IMR-90 (cell line): ENCODE results near the gene RBM8A. TPM values are rescaled to one million over a fixed set of nuclear protein-coding genes. Genes with fewer than 3 reads are reported as not detected.
A peak's percentile ranks its signal among the peaks of the same experiment; 100 is the strongest.

Experiments used
- ATAC-seq: fragments of 200-7000 bp; cut with Tn5 transposase; 2 replicates; pipeline ENCODE4 v1.9.1; 2020; ENCODE audit warnings: low read depth, mild to moderate bottlenecking, moderate library complexity
- BruUV-seq: library from RNA; stranded (reverse); fragments of 400-500 nt; replicated peaks from 2 replicates; lab custom pipeline; 2021; lab: Mats Ljungman, UMichigan
- CTCF ChIA-PET: fragments of 300-600 bp; formaldehyde crosslinking; extraction: SDS; loops from one replicate; lab custom pipeline; 2021; ENCODE audit warnings: antibody characterized with exemption; lab: Yijun Ruan, JAX
- POLR2A ChIA-PET: fragments of 300-600 bp; sonication (Branson Sonifier 250); formaldehyde crosslinking; loops from one replicate; lab custom pipeline; 2022; ENCODE audit warnings: antibody characterized with exemption; ENCODE audit not compliant: unreplicated experiment; lab: Charles Lee
- DNase-seq: peaks from one replicate; pipeline ENCODE4 v3.0.0; 2013
- H2AFZ ChIP-seq: replicated peaks from 2 replicates; pipeline ENCODE3; 2013; ENCODE audit warnings: low read length, mild to moderate bottlenecking; ENCODE audit not compliant: poor library complexity
- H2AK5ac ChIP-seq: 2 replicates; pipeline ENCODE4 v1.6.1; 2013; ENCODE audit warnings: low read depth, low read length, inconsistent platforms
- H2AK9ac ChIP-seq: replicated peaks from 2 replicates; pipeline ENCODE3; 2013; ENCODE audit warnings: mild to moderate bottlenecking, low read depth, low read length, moderate library complexity; ENCODE audit not compliant: poor library complexity
- H2BK120ac ChIP-seq: 2 replicates; pipeline ENCODE4 v1.6.1; 2013; ENCODE audit warnings: low read depth, low read length, inconsistent platforms
- H2BK15ac ChIP-seq: 3 replicates; pipeline ENCODE4 v1.6.1; 2013; ENCODE audit warnings: low read depth, low read length, inconsistent platforms
- H2BK20ac ChIP-seq: 2 replicates; pipeline ENCODE4 v1.6.1; 2013; ENCODE audit warnings: low read depth, mild to moderate bottlenecking, inconsistent platforms, low read length, moderate library complexity
- H2BK5ac ChIP-seq: 2 replicates; pipeline ENCODE4 v1.6.1; 2013; ENCODE audit warnings: mild to moderate bottlenecking, low read depth, low read length, inconsistent platforms; ENCODE audit not compliant: poor library complexity, severe bottlenecking
- H3K14ac ChIP-seq: replicated peaks from 2 replicates; pipeline ENCODE4 v1.6.1; 2013; ENCODE audit warnings: low read depth, low read length, inconsistent platforms
- H3K18ac ChIP-seq: 2 replicates; pipeline ENCODE4 v1.6.1; 2013; ENCODE audit warnings: low read depth, low read length, control low read depth
- H3K23ac ChIP-seq: 2 replicates; pipeline ENCODE4 v1.6.1; 2013; ENCODE audit warnings: low read depth, low read length, inconsistent platforms
- H3K27ac ChIP-seq: 2 replicates; pipeline ENCODE4 v1.5.1; 2013; ENCODE audit warnings: mild to moderate bottlenecking, control low read depth, low read length; ENCODE audit not compliant: insufficient read depth
- H3K27me3 ChIP-seq: 2 replicates; pipeline ENCODE4 v1.6.1; 2013; ENCODE audit warnings: low read length; ENCODE audit not compliant: control insufficient read depth, insufficient read depth
- H3K36me3 ChIP-seq: 2 replicates; pipeline ENCODE4 v1.6.1; 2013; ENCODE audit warnings: low read length, mixed read lengths; ENCODE audit not compliant: control insufficient read depth, insufficient read depth
- H3K4ac ChIP-seq: 2 replicates; pipeline ENCODE4 v1.6.1; 2013; ENCODE audit warnings: low read depth, low read length, inconsistent platforms
- H3K4me1 ChIP-seq: 2 replicates; pipeline ENCODE4 v1.6.1; 2013; ENCODE audit warnings: low read length, mixed read lengths; ENCODE audit not compliant: control insufficient read depth, insufficient read depth
- H3K4me2 ChIP-seq: 2 replicates; pipeline ENCODE4 v1.6.1; 2013; ENCODE audit warnings: low read depth, mild to moderate bottlenecking, control low read depth, low read length, moderate library complexity
- H3K4me3 ChIP-seq: 2 replicates; pipeline ENCODE4 v1.5.1; 2013; ENCODE audit warnings: low read depth, mild to moderate bottlenecking, control low read depth, low read length, moderate library complexity; ENCODE audit not compliant: insufficient read depth
- H3K56ac ChIP-seq: 2 replicates; pipeline ENCODE4 v1.6.1; 2013; ENCODE audit warnings: low read length, inconsistent platforms; ENCODE audit not compliant: insufficient read depth; ENCODE audit errors: extremely low read depth
- H3K79me1 ChIP-seq, 2 experiments: 2 replicates each; pipeline ENCODE4 v1.6.1; 2013; ENCODE audit warnings: low read length in 2 of 2, inconsistent platforms in 1 of 2, low read depth in 1 of 2
- H3K9ac ChIP-seq: 2 replicates; pipeline ENCODE4 v1.6.1; 2013; ENCODE audit warnings: low read depth, low read length, control low read depth
- H3K9me1 ChIP-seq: 2 replicates; pipeline ENCODE4 v1.6.1; 2013; ENCODE audit warnings: low read length, inconsistent platforms; ENCODE audit not compliant: insufficient read depth
- H3K9me3 ChIP-seq: 2 replicates; pipeline ENCODE4 v1.6.1; 2013; ENCODE audit warnings: low read length; ENCODE audit not compliant: control insufficient read depth, insufficient read depth
- H4K20me1 ChIP-seq: 2 replicates; pipeline ENCODE4 v1.6.1; 2013; ENCODE audit warnings: low read length, inconsistent platforms; ENCODE audit not compliant: insufficient read depth
- H4K5ac ChIP-seq: 2 replicates; pipeline ENCODE4 v1.6.1; 2013; ENCODE audit warnings: mild to moderate bottlenecking, low read depth, low read length, control low read depth
- H4K8ac ChIP-seq, 2 experiments: 2 replicates each; pipeline ENCODE4 v1.6.1; 2013; ENCODE audit warnings: low read depth in 2 of 2, low read length in 2 of 2, control low read depth in 1 of 2, inconsistent platforms in 1 of 2
- H4K91ac ChIP-seq: 2 replicates; pipeline ENCODE4 v1.6.1; 2013; ENCODE audit warnings: low read depth, low read length, inconsistent platforms; ENCODE audit not compliant: insufficient read depth
- CEBPB ChIP-seq: IDR thresholded peaks from 2 replicates; pipeline ENCODE4 v1.6.1; 2012; ENCODE audit warnings: low read depth, low read length, improper control_type of control experiment
- CHD1 ChIP-seq: IDR thresholded peaks from 2 replicates; pipeline ENCODE4 v1.6.1; 2012; ENCODE audit warnings: low read depth, low read length, improper control_type of control experiment
- FOS ChIP-seq: fragments of 150-350 bp; IDR thresholded peaks from 2 replicates; pipeline ENCODE4 v1.6.1; 2016; ENCODE audit warnings: low read depth, low read length
- MAZ ChIP-seq: IDR thresholded peaks from 2 replicates; pipeline ENCODE4 v1.6.1; 2012; ENCODE audit warnings: low read depth, mild to moderate bottlenecking, low read length, improper control_type of control experiment, moderate library complexity, borderline replicate concordance
- MXI1 ChIP-seq: IDR thresholded peaks from 2 replicates; pipeline ENCODE4 v1.6.1; 2012; ENCODE audit warnings: low read depth, mild to moderate bottlenecking, low read length, moderate library complexity, borderline replicate concordance
- NFE2L2 ChIP-seq: fragments of 150-350 bp; IDR thresholded peaks from 2 replicates; pipeline ENCODE4 v1.6.1; 2016; ENCODE audit warnings: low read depth, mild to moderate bottlenecking, low read length
- POLR2A ChIP-seq: IDR thresholded peaks from 2 replicates; pipeline ENCODE4 v1.6.1; 2012; ENCODE audit warnings: mild to moderate bottlenecking, low read depth, low read length
- RAD21 ChIP-seq: IDR thresholded peaks from 2 replicates; pipeline ENCODE4 v1.6.1; 2012; ENCODE audit warnings: low read length, improper control_type of control experiment
- RCOR1 ChIP-seq: IDR thresholded peaks from 2 replicates; pipeline ENCODE4 v1.6.1; 2012; ENCODE audit warnings: mild to moderate bottlenecking, low read length, improper control_type of control experiment; ENCODE audit not compliant: insufficient replicate concordance
- RFX5 ChIP-seq: IDR thresholded peaks from 2 replicates; pipeline ENCODE4 v1.8.0; 2012; ENCODE audit warnings: low read depth, mild to moderate bottlenecking, low read length, moderate library complexity
- SMC3 ChIP-seq: fragments of 150-350 bp; IDR thresholded peaks from 2 replicates; pipeline ENCODE4 v1.6.1; 2016; ENCODE audit warnings: low read depth, mild to moderate bottlenecking, antibody characterized with exemption, low read length, moderate library complexity
- WGBS, 2 experiments: methylation state at CpG; one replicate each; pipeline versions ENCODE4 v1.1.5 to v1.1.7; 2013; ENCODE audit warnings: missing lambda C conversion rate in 2 of 2; ENCODE audit not compliant: insufficient read length in 1 of 2; ENCODE audit errors: extremely low coverage in 2 of 2; 5-methylcytosine and 5-hydroxymethylcytosine counted together
- dilution Hi-C: fragments of 300-500 bp; cut with HindIII; formaldehyde crosslinking; loops from one replicate; pipeline ENCODE4 v1.14.3; 2018; ENCODE audit warnings: low sequenced_read_pairs; ENCODE audit not compliant: unreplicated experiment
- in situ Hi-C: fragments of 300-500 bp; cut with MboI; formaldehyde crosslinking; loops from 3 replicates; pipeline ENCODE4 v1.14.3; 2019; ENCODE audit warnings: low sequenced_read_pairs, inconsistent platforms, mixed read lengths
- intact Hi-C: fragments of 100-400 bp; cut with micrococcal nuclease; formaldehyde crosslinking; loops from 2 replicates; pipeline ENCODE4 v1.10.0; 2022
- polyA plus RNA-seq, 3 experiments: library from polyadenylated mRNA; depleted of rRNA; stranded (reverse); fragments of >200 nt; gene quantifications; 2 replicates each; pipeline ENCODE4 v1.2.3, GENCODE V29; 2012; ENCODE audit warnings: low replicate concordance in 1 of 3
- total RNA-seq: library from RNA; depleted of rRNA; stranded (reverse); fragments of >200 nt; gene quantifications from 2 replicates; pipeline ENCODE4 v1.2.3, GENCODE V29; 2012
- TF ChIP-seq, protein P1 (sequence below): fragments of 150-350 bp; IDR thresholded peaks from 2 replicates; pipeline ENCODE4 v1.6.1; 2016; ENCODE audit warnings: low read depth, mild to moderate bottlenecking, low read length, moderate library complexity, borderline replicate concordance
- TF ChIP-seq, protein P2 (sequence below): fragments of 150-350 bp; IDR thresholded peaks from 2 replicates; pipeline ENCODE4 v1.6.1; 2017; ENCODE audit warnings: mild to moderate bottlenecking, antibody characterized with exemption, low read length, low read depth
- TF ChIP-seq, protein P3 (sequence below): conservative IDR thresholded peaks from 2 replicates; pipeline ENCODE4 v1.5.1; 2012; ENCODE audit warnings: mild to moderate bottlenecking, low read depth, low read length, improper control_type of control experiment

Gene RBM8A
- total and polyA plus RNA-seq, 2 of the 4 experiments (the other 2 are of a cell fraction) = 94.1 to 251 TPM

DNA sequence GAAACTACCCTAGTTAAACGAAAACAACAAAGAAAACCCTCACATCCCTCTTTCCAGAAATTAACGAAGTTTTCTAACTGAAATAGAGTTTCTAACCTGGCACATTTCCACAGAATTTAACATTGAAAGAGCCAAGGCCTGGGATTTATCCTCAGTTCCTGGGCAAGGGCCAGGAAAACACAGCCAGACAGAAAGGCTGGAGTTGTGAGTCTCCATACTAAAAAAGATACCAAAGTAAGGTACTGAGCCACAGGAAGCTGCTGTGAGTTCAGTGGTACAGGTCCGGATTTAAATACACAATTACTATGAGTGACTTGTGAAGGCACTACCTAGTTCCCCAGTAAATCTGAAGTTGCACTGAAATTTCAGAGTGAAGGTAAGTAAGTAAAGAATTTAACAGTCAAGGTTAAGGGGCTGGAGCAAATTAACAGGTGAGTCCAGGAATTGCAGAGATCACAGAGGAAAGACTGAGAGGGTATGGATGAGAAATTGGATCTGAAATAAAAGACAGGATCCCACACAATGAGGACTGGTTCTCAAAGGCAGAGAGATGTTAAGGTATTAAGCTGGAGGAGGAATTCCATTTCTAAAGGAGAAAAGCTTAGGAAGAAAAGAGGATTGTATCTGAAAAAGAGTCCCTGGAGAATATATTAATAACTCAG, 29.6 kb upstream of the RBM8A start:
- H3K4ac ChIP-seq = peak overlapping the region; percentile 39; the same call in 1 of the 2 replicates
- CTCF ChIA-PET = no interaction called here
- H3K4me2 ChIP-seq = peak overlapping the region; percentile 99
- H3K27ac ChIP-seq = peak overlapping the region; percentile 94
- TSS peak; percentile 69 for BruUV-seq
- no peaks in the 10 kb centered on the region for H3K9me3 ChIP-seq
- DNase-seq = peak; percentile 38
- H3K4me3 ChIP-seq = peak overlapping the region; percentile 68
- in situ Hi-C loops = no loop called here
- peak overlapping the region; percentile 66 for H3K14ac ChIP-seq
- 0% methylated on average over 1 of the region's 3 CpGs; no CpG with 5 or more reads in 1 of the 2 experiments for WGBS, 2 experiments
- intact Hi-C loops = loop anchor here (2.0 to 10.0 kb wide), 3 partner anchors 30 to 100 kb away; partner anchors contain the start of genes PIAS3 and RBM8A
- peak overlapping the region; percentile 14 for H4K5ac ChIP-seq
- dilution Hi-C loops = no loop called here
- H2AK9ac ChIP-seq = peak overlapping the region; percentile 35
- H3K27me3 ChIP-seq = no peaks in the 10 kb centered on the region
- H3K36me3 ChIP-seq = peaks cover 2% of the 10 kb centered on the region; the same call in 1 of the 2 replicates
- peak overlapping the region; percentile 5; the same call in 1 of the 2 replicates for H2BK120ac ChIP-seq
- peak overlapping the region; percentile 74 for H3K56ac ChIP-seq
- peak overlapping the region; percentile 32; the same call in 1 of the 2 replicates for H3K18ac ChIP-seq
- peak overlapping the region; percentile 7; the same call in 1 of the 3 replicates for H2BK15ac ChIP-seq
- H2BK5ac ChIP-seq = peak overlapping the region; percentile 98
- H4K8ac ChIP-seq = peak overlapping the region; percentile 7 to 89
- H2BK20ac ChIP-seq = no peak overlapping the region
- H3K9me1 ChIP-seq = peaks cover 13% of the 10 kb centered on the region; the same call in 1 of the 2 replicates
- H2AK5ac ChIP-seq = peak overlapping the region; percentile 63
- peak overlapping the region; percentile 44; the same call in 1 of the 2 replicates for H3K23ac ChIP-seq
- H2AFZ ChIP-seq = no peak overlapping the region
- peaks cover 21 to 66% of the 10 kb centered on the region in 2 experiments for H3K79me1 ChIP-seq
- peak overlapping the region; percentile 35; the same call in 1 of the 2 replicates for H4K91ac ChIP-seq
- peak overlapping the region; percentile 87 for H3K9ac ChIP-seq
- POLR2A ChIA-PET = no interaction called here
- peaks cover 13% of the 10 kb centered on the region for H3K4me1 ChIP-seq
- ATAC-seq = no peak
- peaks cover 15% of the 10 kb centered on the region; the same call in 1 of the 2 replicates for H4K20me1 ChIP-seq
- TF ChIP-seq POLR2A = no peak
- TF ChIP-seq, protein P1, sequence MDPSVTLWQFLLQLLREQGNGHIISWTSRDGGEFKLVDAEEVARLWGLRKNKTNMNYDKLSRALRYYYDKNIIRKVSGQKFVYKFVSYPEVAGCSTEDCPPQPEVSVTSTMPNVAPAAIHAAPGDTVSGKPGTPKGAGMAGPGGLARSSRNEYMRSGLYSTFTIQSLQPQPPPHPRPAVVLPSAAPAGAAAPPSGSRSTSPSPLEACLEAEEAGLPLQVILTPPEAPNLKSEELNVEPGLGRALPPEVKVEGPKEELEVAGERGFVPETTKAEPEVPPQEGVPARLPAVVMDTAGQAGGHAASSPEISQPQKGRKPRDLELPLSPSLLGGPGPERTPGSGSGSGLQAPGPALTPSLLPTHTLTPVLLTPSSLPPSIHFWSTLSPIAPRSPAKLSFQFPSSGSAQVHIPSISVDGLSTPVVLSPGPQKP = no peak
- TF ChIP-seq SMC3 = no peak
- TF ChIP-seq NFE2L2 = no peak
- no peak for TF ChIP-seq CHD1
- TF ChIP-seq MXI1 = no peak
- TF ChIP-seq FOS = no peak
- TF ChIP-seq RFX5 = no peak
- no peak for TF ChIP-seq RCOR1
- TF ChIP-seq, protein P2, sequence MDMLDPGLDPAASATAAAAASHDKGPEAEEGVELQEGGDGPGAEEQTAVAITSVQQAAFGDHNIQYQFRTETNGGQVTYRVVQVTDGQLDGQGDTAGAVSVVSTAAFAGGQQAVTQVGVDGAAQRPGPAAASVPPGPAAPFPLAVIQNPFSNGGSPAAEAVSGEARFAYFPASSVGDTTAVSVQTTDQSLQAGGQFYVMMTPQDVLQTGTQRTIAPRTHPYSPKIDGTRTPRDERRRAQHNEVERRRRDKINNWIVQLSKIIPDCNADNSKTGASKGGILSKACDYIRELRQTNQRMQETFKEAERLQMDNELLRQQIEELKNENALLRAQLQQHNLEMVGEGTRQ = no peak
- no peak for TF ChIP-seq RAD21
- TF ChIP-seq CEBPB = no peak
- no peak for TF ChIP-seq MAZ
- TF ChIP-seq, protein P3, sequence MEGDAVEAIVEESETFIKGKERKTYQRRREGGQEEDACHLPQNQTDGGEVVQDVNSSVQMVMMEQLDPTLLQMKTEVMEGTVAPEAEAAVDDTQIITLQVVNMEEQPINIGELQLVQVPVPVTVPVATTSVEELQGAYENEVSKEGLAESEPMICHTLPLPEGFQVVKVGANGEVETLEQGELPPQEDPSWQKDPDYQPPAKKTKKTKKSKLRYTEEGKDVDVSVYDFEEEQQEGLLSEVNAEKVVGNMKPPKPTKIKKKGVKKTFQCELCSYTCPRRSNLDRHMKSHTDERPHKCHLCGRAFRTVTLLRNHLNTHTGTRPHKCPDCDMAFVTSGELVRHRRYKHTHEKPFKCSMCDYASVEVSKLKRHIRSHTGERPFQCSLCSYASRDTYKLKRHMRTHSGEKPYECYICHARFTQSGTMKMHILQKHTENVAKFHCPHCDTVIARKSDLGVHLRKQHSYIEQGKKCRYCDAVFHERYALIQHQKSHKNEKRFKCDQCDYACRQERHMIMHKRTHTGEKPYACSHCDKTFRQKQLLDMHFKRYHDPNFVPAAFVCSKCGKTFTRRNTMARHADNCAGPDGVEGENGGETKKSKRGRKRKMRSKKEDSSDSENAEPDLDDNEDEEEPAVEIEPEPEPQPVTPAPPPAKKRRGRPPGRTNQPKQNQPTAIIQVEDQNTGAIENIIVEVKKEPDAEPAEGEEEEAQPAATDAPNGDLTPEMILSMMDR = no peak
